ENCODE results near the gene AUTS2.

Gene AUTS2

GRCh38 chr7:69827140-69827539, 228.9 kb downstream of the AUTS2 start:
- Histone ChIP-seq H3K79me2 (ENCODE audit: insufficient read depth, low read length) (peaks cover 37% of the 10 kb centered on the region), H2AFZ (ENCODE audit: low read depth, low read length, severe bottlenecking) (no peak overlapping the region), H3K9me2 (replicated peaks; ENCODE audit: insufficient read depth, low read length) (no peaks in the 10 kb centered on the region), H3K27ac (ENCODE audit: low read depth, low read length) (peak overlapping the region; percentile 94; the same call in 1 of the 2 replicates), H3K36me3 (ENCODE audit: low read length) (0 out of 2 replicates have a peak, but pooled peaks cover 10% of the 10 kb centered on the region), H4K20me1 (ENCODE audit: low read depth, low read length) (0 out of 2 replicates have a peak, but pooled peaks cover 3% of the 10 kb centered on the region), H3K27me3 (ENCODE audit: low read length) (no peaks in the 10 kb centered on the region), H3K9me3 (ENCODE audit: insufficient read depth, low read length) (no peaks in the 10 kb centered on the region), H3K4me3 (ENCODE audit: insufficient read depth, low read length, poor library complexity, severe bottlenecking) (peak overlapping the region; percentile 3), H3F3A (ENCODE audit: insufficient read depth) (peaks cover 34% of the 10 kb centered on the region), H3K9ac (ENCODE audit: low read length) (no peak overlapping the region), H3K4me2 (ENCODE audit: low read depth, low read length, poor library complexity, severe bottlenecking) (peak overlapping the region; percentile 84)
- TF ChIP-seq EZH2phosphoT487 (conservative IDR thresholded peaks at IDR 0.05; ENCODE audit: low read length) (no peak), CTCF (IDR thresholded peaks at IDR 0.05; ENCODE audit: insufficient read depth, low read length, poor library complexity, severe bottlenecking) (no peak)

- Histone ChIP-seq H4K20me1 (ENCODE audit: low read depth, low read length) (0 out of 2 replicates have a peak, but pooled peaks cover 3% of the 10 kb centered on the region), H3K4me3 (ENCODE audit: insufficient read depth, low read length, poor library complexity, severe bottlenecking) (no peak overlapping the region), H3K27me3 (ENCODE audit: low read length) (no peaks in the 10 kb centered on the region), H2AFZ (ENCODE audit: low read depth, low read length, severe bottlenecking) (no peak overlapping the region), H3K4me2 (ENCODE audit: low read depth, low read length, poor library complexity, severe bottlenecking) (peak overlapping the region; percentile 84), H3K9ac (ENCODE audit: low read length) (no peak overlapping the region), H3F3A (ENCODE audit: insufficient read depth) (peaks cover 30% of the 10 kb centered on the region), H3K36me3 (ENCODE audit: low read length) (0 out of 2 replicates have a peak, but pooled peaks cover 10% of the 10 kb centered on the region), H3K9me2 (replicated peaks; ENCODE audit: insufficient read depth, low read length) (no peaks in the 10 kb centered on the region), H3K79me2 (ENCODE audit: insufficient read depth, low read length) (peaks cover 37% of the 10 kb centered on the region), H3K27ac (ENCODE audit: low read depth, low read length) (no peak overlapping the region), H3K9me3 (ENCODE audit: insufficient read depth, low read length) (no peaks in the 10 kb centered on the region)
- TF ChIP-seq CTCF (IDR thresholded peaks at IDR 0.05; ENCODE audit: insufficient read depth, low read length, poor library complexity, severe bottlenecking) (no peak), EZH2phosphoT487 (conservative IDR thresholded peaks at IDR 0.05; ENCODE audit: low read length) (no peak)
Observed at GRCh38 chr7:69827558-69827957, 229.3 kb downstream of the AUTS2 start.

GRCh38 chr7:69832356-69832755, 234.1 kb downstream of the AUTS2 start:
- H3K9me2 ChIP-seq (replicated peaks; ENCODE audit: insufficient read depth, low read length) = no peaks in the 10 kb centered on the region
- no peak overlapping the region for H2AFZ ChIP-seq (ENCODE audit: low read depth, low read length, severe bottlenecking)

More at GRCh38 chr7:69832356-69832755, 234.1 kb downstream of the AUTS2 start:
- Histone ChIP-seq H3K36me3 (ENCODE audit: low read length) (0 out of 2 replicates have a peak, but pooled peaks cover 10% of the 10 kb centered on the region), H3K79me2 (ENCODE audit: insufficient read depth, low read length) (peaks cover 18% of the 10 kb centered on the region), H3K4me3 (ENCODE audit: insufficient read depth, low read length, poor library complexity, severe bottlenecking) (no peak overlapping the region), H3K27me3 (ENCODE audit: low read length) (no peaks in the 10 kb centered on the region), H3K9ac (ENCODE audit: low read length) (no peak overlapping the region), H3K27ac (ENCODE audit: low read depth, low read length) (no peak overlapping the region), H3F3A (ENCODE audit: insufficient read depth) (no peaks in the 10 kb centered on the region), H3K9me3 (ENCODE audit: insufficient read depth, low read length) (no peaks in the 10 kb centered on the region), H3K4me2 (ENCODE audit: low read depth, low read length, poor library complexity, severe bottlenecking) (no peak overlapping the region), H4K20me1 (ENCODE audit: low read depth, low read length) (0 out of 2 replicates have a peak, but pooled peaks cover 3% of the 10 kb centered on the region)
- TF ChIP-seq CTCF (IDR thresholded peaks at IDR 0.05; ENCODE audit: insufficient read depth, low read length, poor library complexity, severe bottlenecking) = no peak
- TF ChIP-seq EZH2phosphoT487 (conservative IDR thresholded peaks at IDR 0.05; ENCODE audit: low read length) = no peak

Measured in SU-DHL-6 (cell line).